ENCODE results near the gene PPP5C. TPM values are rescaled to one million over a fixed set of nuclear protein-coding genes. Genes with fewer than 3 reads are reported as not detected.
A peak's percentile ranks its signal among the peaks of the same experiment; 100 is the strongest.

Gene PPP5C
- total RNA-seq, 1 experiment from 2014 or later, result 79.9 TPM

DNA sequence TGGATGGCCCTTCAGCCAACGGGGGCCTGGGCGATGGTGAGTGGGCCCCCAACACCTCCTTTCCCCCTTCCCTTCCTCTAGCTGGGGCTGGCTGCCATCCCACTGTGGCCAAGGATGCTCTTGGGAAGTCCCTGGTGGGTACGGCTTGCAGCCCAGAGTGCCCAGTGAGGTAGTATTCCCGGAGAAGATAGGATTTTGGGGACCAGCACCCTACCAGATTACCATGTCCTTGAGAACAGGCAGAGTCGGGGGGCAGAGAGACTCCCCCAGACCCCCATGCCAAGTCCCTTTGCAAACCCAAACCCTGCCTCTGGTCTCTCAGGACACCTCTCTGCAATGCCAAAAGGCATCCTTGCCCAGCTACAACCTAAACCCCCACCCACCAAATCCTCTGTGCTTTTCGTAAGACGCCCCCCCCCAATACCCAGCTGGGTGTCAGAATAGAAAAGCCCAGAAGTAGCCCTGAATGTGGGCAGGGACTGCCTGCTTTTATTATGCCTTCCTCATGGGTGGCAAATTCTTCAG lies 48.3 kb upstream of the PPP5C start:
- H3K4me1 ChIP-seq (ENCODE audit: insufficient read depth, low read length), result peaks cover 5% of the 10 kb centered on the region; the same call in 1 of the 2 replicates
- H3K27me3 ChIP-seq (ENCODE audit: low read length), result no peaks in the 10 kb centered on the region
- no peaks in the 10 kb centered on the region for H3K9me3 ChIP-seq (ENCODE audit: low read length)
- no TSS peak for BruUV-seq (replicated peaks)
- CTCF ChIA-PET, result no interaction called here
- no peaks in the 10 kb centered on the region for H3F3A ChIP-seq (ENCODE audit: low read length, unreplicated experiment)
- H3K9me2 ChIP-seq (replicated peaks; ENCODE audit: low read length), result no peaks in the 10 kb centered on the region
- no peaks in the 10 kb centered on the region for H3K36me3 ChIP-seq (ENCODE audit: low read depth, low read length)
- no peak overlapping the region for H3K27ac ChIP-seq (ENCODE audit: low read length)
- H3K4me3 ChIP-seq (ENCODE audit: low read length), result no peak overlapping the region
- POLR2A ChIA-PET (ENCODE audit: unreplicated experiment), result no interaction called here
- ATAC-seq (no peak), DNase-seq (no peak)
- no peak for TF ChIP-seq EZH2phosphoT487 (IDR thresholded peaks at IDR 0.05; ENCODE audit: borderline replicate concordance, low read length)
- TF ChIP-seq EZH2 (IDR thresholded peaks at IDR 0.05; ENCODE audit: low read length, unreplicated experiment), result no peak
- TF ChIP-seq, protein P1, sequence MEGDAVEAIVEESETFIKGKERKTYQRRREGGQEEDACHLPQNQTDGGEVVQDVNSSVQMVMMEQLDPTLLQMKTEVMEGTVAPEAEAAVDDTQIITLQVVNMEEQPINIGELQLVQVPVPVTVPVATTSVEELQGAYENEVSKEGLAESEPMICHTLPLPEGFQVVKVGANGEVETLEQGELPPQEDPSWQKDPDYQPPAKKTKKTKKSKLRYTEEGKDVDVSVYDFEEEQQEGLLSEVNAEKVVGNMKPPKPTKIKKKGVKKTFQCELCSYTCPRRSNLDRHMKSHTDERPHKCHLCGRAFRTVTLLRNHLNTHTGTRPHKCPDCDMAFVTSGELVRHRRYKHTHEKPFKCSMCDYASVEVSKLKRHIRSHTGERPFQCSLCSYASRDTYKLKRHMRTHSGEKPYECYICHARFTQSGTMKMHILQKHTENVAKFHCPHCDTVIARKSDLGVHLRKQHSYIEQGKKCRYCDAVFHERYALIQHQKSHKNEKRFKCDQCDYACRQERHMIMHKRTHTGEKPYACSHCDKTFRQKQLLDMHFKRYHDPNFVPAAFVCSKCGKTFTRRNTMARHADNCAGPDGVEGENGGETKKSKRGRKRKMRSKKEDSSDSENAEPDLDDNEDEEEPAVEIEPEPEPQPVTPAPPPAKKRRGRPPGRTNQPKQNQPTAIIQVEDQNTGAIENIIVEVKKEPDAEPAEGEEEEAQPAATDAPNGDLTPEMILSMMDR (conservative IDR thresholded peaks at IDR 0.05; ENCODE audit: low read depth, low read length), result no peak
- no peak overlapping the region for H3K9ac ChIP-seq (ENCODE audit: low read length)
- H4K20me1 ChIP-seq (ENCODE audit: low read length), result no peaks in the 10 kb centered on the region
- intact Hi-C loops (cut with micrococcal nuclease), result no loop called here
- H2AFZ ChIP-seq (ENCODE audit: low read length), result no peak overlapping the region
- no peaks in the 10 kb centered on the region for H3K79me2 ChIP-seq (ENCODE audit: low read length)
- H3K4me2 ChIP-seq (ENCODE audit: low read length), result peak overlapping the region; percentile 14; the same call in 1 of the 2 replicates

DNA sequence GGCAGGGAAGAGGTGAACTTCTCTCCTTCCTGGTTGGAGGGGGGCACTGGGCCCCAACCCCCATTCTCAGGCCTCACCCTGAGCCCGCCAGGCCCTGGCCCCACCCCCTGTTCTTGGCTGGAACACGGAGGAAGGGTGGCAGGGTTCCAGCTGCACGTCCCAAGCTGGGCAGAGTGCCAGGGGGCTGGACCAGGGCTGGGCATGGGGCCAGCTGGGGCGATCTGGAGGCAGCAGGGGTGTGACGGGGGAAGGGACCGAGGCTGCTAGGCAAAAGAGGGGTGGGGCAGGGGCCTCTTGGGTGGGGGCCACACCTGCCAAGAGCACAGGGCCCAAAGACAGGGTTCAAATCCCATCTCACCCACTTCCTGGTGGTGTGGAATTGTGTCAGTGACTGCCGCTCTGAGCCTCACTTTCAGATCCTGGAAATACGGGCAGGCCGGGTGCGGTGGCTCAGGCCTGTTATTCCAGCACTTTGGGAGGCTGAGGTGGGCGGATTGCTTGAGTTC lies 47.8 kb upstream of the PPP5C start:
- no peak overlapping the region for H3K4me3 ChIP-seq (ENCODE audit: low read length)
- DNase-seq, result peak; percentile 76
- peaks cover 5% of the 10 kb centered on the region; the same call in 1 of the 2 replicates for H3K4me1 ChIP-seq (ENCODE audit: insufficient read depth, low read length)
- H3F3A ChIP-seq (ENCODE audit: low read length, unreplicated experiment), result no peaks in the 10 kb centered on the region
- TF ChIP-seq, protein P1 (conservative IDR thresholded peaks at IDR 0.05; ENCODE audit: low read depth, low read length), result no peak
- no peak for TF ChIP-seq EZH2phosphoT487 (IDR thresholded peaks at IDR 0.05; ENCODE audit: borderline replicate concordance, low read length)
- no peak for TF ChIP-seq EZH2 (IDR thresholded peaks at IDR 0.05; ENCODE audit: low read length, unreplicated experiment)
- CTCF ChIA-PET, result no interaction called here
- POLR2A ChIA-PET (ENCODE audit: unreplicated experiment), result no interaction called here
- H3K4me2 ChIP-seq (ENCODE audit: low read length), result peak overlapping the region; percentile 15; the same call in 1 of the 2 replicates
- no peaks in the 10 kb centered on the region for H3K79me2 ChIP-seq (ENCODE audit: low read length)
- no peaks in the 10 kb centered on the region for H4K20me1 ChIP-seq (ENCODE audit: low read length)
- peak; percentile 57 for ATAC-seq
- no peaks in the 10 kb centered on the region for H3K36me3 ChIP-seq (ENCODE audit: low read depth, low read length)
- H3K9ac ChIP-seq (ENCODE audit: low read length), result no peak overlapping the region
- H2AFZ ChIP-seq (ENCODE audit: low read length), result no peak overlapping the region
- H3K9me3 ChIP-seq (ENCODE audit: low read length), result no peaks in the 10 kb centered on the region
- intact Hi-C loops (cut with micrococcal nuclease), result no loop called here
- no peak overlapping the region for H3K27ac ChIP-seq (ENCODE audit: low read length)
- BruUV-seq (replicated peaks), result no TSS peak
- no peaks in the 10 kb centered on the region for H3K27me3 ChIP-seq (ENCODE audit: low read length)
- H3K9me2 ChIP-seq (replicated peaks; ENCODE audit: low read length), result no peaks in the 10 kb centered on the region

DNA sequence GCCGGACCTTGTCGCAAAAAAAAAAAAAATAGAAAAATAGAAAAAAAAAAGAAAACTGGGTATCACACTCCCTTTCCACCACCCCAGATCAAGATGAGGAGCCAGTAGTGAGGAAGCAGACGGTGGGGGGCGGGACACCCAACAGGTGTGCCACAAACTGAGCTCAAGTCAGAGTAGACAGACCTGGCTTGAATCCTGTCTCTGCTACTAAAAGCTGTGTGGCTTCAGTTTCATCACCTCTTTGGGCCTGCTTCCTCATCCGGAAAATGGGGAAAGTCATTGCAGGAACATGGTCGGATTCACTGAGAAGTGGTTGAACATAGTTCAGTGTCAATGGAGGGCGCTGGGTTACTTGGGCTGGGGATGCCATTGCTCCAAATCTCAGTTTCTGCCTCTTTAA lies 47.2 kb upstream of the PPP5C start:
- ChIA-PET POLR2A (ENCODE audit: unreplicated experiment) (no interaction called here), CTCF (no interaction called here)
- DNase-seq, result no peak
- H2AFZ ChIP-seq (ENCODE audit: low read length), result no peak overlapping the region
- no peak for ATAC-seq
- intact Hi-C loops (cut with micrococcal nuclease), result no loop called here
- no peaks in the 10 kb centered on the region for H4K20me1 ChIP-seq (ENCODE audit: low read length)
- no peaks in the 10 kb centered on the region for H3K9me3 ChIP-seq (ENCODE audit: low read length)
- H3K27me3 ChIP-seq (ENCODE audit: low read length), result no peaks in the 10 kb centered on the region
- H3K27ac ChIP-seq (ENCODE audit: low read length), result no peak overlapping the region
- TF ChIP-seq EZH2phosphoT487 (IDR thresholded peaks at IDR 0.05; ENCODE audit: borderline replicate concordance, low read length) (no peak), EZH2 (IDR thresholded peaks at IDR 0.05; ENCODE audit: low read length, unreplicated experiment) (no peak)
- TF ChIP-seq, protein P1 (conservative IDR thresholded peaks at IDR 0.05; ENCODE audit: low read depth, low read length), result no peak
- H3K9ac ChIP-seq (ENCODE audit: low read length), result no peak overlapping the region
- no TSS peak for BruUV-seq (replicated peaks)
- H3K9me2 ChIP-seq (replicated peaks; ENCODE audit: low read length), result no peaks in the 10 kb centered on the region
- H3F3A ChIP-seq (ENCODE audit: low read length, unreplicated experiment), result no peaks in the 10 kb centered on the region
- H3K4me2 ChIP-seq (ENCODE audit: low read length), result no peak overlapping the region
- no peaks in the 10 kb centered on the region for H3K36me3 ChIP-seq (ENCODE audit: low read depth, low read length)
- no peaks in the 10 kb centered on the region for H3K79me2 ChIP-seq (ENCODE audit: low read length)
- peaks cover 5% of the 10 kb centered on the region; the same call in 1 of the 2 replicates for H3K4me1 ChIP-seq (ENCODE audit: insufficient read depth, low read length)
- no peak overlapping the region for H3K4me3 ChIP-seq (ENCODE audit: low read length)

Data from PC-3 (cell line).